Measurements from ENCODE around the gene PDPN.
A peak's percentile ranks its signal among the peaks of the same experiment; 100 is the strongest.

PDPN gene

DNA sequence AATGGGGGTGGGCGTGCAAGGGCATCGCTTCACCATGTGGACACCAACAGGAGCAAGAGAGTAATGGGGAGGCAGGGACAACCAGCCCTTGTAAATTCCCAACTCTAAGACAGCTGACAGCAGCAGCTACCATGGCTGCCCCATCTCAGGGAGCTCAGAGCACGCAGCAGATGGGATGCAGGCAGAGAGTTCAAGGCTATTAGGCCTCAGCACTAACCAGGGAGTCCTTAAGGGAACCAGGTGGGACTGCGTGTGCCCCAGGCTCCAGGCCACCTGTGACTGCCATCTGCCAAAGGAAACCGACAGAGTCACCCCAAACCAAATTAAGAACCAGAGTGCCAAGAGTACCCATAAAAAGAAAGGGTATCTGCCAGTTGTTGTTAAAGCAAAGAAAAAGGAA lies 82.7 kb downstream of the PDPN start:
- no peaks in the 10 kb centered on the region for H3K9me3 ChIP-seq (ENCODE audit: control insufficient read depth, insufficient read depth, low read length)
- no peaks in the 10 kb centered on the region for H3K36me3 ChIP-seq (ENCODE audit: control insufficient read depth, low read length)
- no peaks in the 10 kb centered on the region for H3K9me2 ChIP-seq (replicated peaks; ENCODE audit: control insufficient read depth, low read length)
- H3K4me3 ChIP-seq (ENCODE audit: low read length), result peak overlapping the region; percentile 51
- H3K27ac ChIP-seq (ENCODE audit: low read depth, low read length), result peak overlapping the region; percentile 99
- peaks cover 14% of the 10 kb centered on the region for H3F3A ChIP-seq (ENCODE audit: control insufficient read depth, insufficient read depth)
- H4K20me1 ChIP-seq (ENCODE audit: control insufficient read depth, insufficient read depth, low read depth, low read length), result no peaks in the 10 kb centered on the region
- H3K4me1 ChIP-seq (ENCODE audit: control insufficient read depth, low read length), result peaks cover 56% of the 10 kb centered on the region
- peaks cover 8% of the 10 kb centered on the region for H3K79me2 ChIP-seq (ENCODE audit: control insufficient read depth, low read length)
- H3K27me3 ChIP-seq (ENCODE audit: control insufficient read depth, low read length), result no peaks in the 10 kb centered on the region
- H3K4me2 ChIP-seq (ENCODE audit: low read length), result peak overlapping the region; percentile 75
- TF ChIP-seq EZH2phosphoT487 (IDR thresholded peaks at IDR 0.05; ENCODE audit: borderline replicate concordance, low read length) (no peak), CTCF (IDR thresholded peaks at IDR 0.05; ENCODE audit: low read depth, low read length, poor library complexity, severe bottlenecking) (no peak)

Data from DOHH2 (cell line).